Adrenal gland (tissue), 5 donors: Measurements from ENCODE around the gene PER3.

ENCODE experiments used
- CTCF ChIP-seq, 6 experiments: fragments of 450-650 bp in 4 of 6; fragments of 200-600 bp in 2 of 6; sonication (generic) in 1 of 6; IDR thresholded peaks; 1 replicate in 5 of 6; 2 replicates in 1 of 6; pipeline versions ENCODE4 v1.5.1 to v1.8.0; 2016 to 2021; ENCODE audit warnings: antibody characterized with exemption in 6 of 6, mild to moderate bottlenecking in 2 of 6, moderate library complexity in 1 of 6
- POLR2A ChIP-seq, 2 donors: fragments of 450-650 bp; IDR thresholded peaks; one replicate each; pipeline ENCODE4 v1.6.1; 2017; ENCODE audit warnings: antibody characterized with exemption in 2 of 2, mild to moderate bottlenecking in 2 of 2, moderate library complexity in 1 of 2
- donor health status: DM: no; HTN: no; CAD: no.

- TF ChIP-seq CTCF (IDR thresholded peaks at IDR 0.05) (no peak), POLR2A (IDR thresholded peaks at IDR 0.05) (no peak)
Measured at GRCh38 chr1:7862211-7863060, 78.3 kb downstream of the PER3 start.
